ACC112 (cell line): ENCODE results near the gene DLGAP5.
A peak's percentile ranks its signal among the peaks of the same experiment; 100 is the strongest.

Source experiments
- H2AFZ ChIP-seq: fragments of 200-600 bp; sonication (generic); one replicate; pipeline ENCODE4 v1.6.0; 2017; ENCODE audit warnings: antibody characterized with exemption, low read length; ENCODE audit not compliant: unreplicated experiment
- H3K27ac ChIP-seq: fragments of 200-600 bp; sonication (generic); 2 replicates; pipeline ENCODE4 v1.5.1; 2014; ENCODE audit warnings: low read depth, mild to moderate bottlenecking, antibody characterized with exemption, low read length, moderate library complexity
- H3K27me3 ChIP-seq: fragments of 200-600 bp; sonication (generic); 2 replicates; pipeline ENCODE4 v1.6.1; 2014; ENCODE audit warnings: mild to moderate bottlenecking, antibody characterized with exemption, low read length, moderate library complexity, mixed read lengths; ENCODE audit not compliant: insufficient read depth
- H3K36me3 ChIP-seq: fragments of 200-600 bp; sonication (generic); 2 replicates; pipeline ENCODE4 v1.6.1; 2016; ENCODE audit warnings: mild to moderate bottlenecking, antibody characterized with exemption, low read length, moderate library complexity, mixed read lengths; ENCODE audit not compliant: insufficient read depth
- H3K4me1 ChIP-seq: fragments of 200-600 bp; sonication (generic); one replicate; pipeline ENCODE4 v1.6.1; 2016; ENCODE audit warnings: low read length, mixed read lengths; ENCODE audit not compliant: insufficient read depth, unreplicated experiment, control insufficient read depth
- H3K4me3 ChIP-seq: fragments of 200-600 bp; sonication (generic); 2 replicates; pipeline ENCODE4 v1.5.1; 2014; ENCODE audit warnings: mild to moderate bottlenecking, low read depth, low read length
- H3K79me2 ChIP-seq: fragments of 200-600 bp; sonication (generic); one replicate; pipeline ENCODE4 v1.6.0; 2016; ENCODE audit warnings: low read length; ENCODE audit not compliant: control insufficient read depth, unreplicated experiment, insufficient read depth

The DLGAP5 gene

DNA sequence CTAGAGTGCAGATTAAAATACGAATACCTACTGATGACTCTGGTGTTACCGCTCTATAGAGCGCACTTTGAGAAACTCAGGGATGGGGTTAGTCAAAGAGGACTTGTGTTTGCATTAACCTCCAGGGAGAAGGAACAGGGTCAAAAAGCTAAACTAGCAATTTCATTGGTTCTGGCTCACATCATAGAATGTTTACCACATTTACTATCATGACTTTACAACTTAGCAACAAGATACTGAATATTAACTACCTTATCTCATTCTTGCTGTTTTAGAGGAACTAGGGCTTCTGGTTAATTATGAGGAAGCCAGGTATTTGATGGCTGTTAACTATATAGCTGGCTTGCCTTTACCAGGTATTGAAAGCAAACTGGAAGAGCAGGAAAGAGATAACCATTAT, 49.6 kb downstream of the DLGAP5 start:
- H2AFZ ChIP-seq, result no peak overlapping the region
- H3K4me3 ChIP-seq, result no peak overlapping the region
- peaks cover 24% of the 10 kb centered on the region for H3K79me2 ChIP-seq
- peaks cover 12% of the 10 kb centered on the region for H3K4me1 ChIP-seq
- H3K27me3 ChIP-seq, result no peaks in the 10 kb centered on the region
- H3K27ac ChIP-seq, result no peak overlapping the region
- H3K36me3 ChIP-seq, result peaks cover 69% of the 10 kb centered on the region

DNA sequence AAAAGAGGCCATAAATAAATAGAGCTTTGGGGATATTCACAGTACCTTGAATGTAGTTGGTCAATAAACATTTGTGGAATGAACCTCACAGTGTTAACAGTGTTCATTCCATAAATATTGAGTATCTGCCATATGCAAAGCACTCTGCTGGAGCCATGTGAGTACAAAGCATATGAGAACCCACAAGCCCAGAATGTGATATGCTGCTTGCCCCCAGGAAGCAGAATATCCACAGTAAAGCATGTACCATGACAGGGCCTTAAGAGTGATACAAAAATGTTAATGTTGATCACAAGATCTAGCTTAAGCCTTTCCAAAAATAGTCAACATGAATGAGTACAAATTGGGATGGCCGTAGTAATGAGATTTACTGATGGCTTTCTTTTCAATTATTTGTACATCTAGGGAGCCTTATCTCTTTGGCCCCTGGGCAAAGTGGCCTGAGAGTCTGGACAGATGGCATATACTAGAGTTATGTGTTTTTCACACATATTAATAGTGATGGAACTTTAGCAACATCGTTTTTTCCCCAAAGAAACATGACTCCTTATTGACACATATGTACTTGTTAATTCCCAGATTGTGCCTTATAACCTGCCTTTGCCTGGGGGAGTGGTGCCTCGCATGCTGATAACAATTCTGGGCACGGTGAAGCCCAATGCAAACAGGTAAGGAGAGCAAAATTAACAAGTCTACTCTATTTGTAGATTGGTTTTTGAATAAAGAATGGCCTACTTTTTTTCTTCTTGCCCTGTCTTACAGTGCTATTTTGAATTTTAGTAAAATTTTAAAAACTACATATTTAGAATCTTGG, 51.5 kb downstream of the DLGAP5 start:
- peaks cover 42% of the 10 kb centered on the region for H3K79me2 ChIP-seq
- H3K4me3 ChIP-seq, result no peak overlapping the region
- H3K27me3 ChIP-seq, result no peaks in the 10 kb centered on the region
- H3K36me3 ChIP-seq, result peaks cover 57% of the 10 kb centered on the region
- no peak overlapping the region for H2AFZ ChIP-seq
- peaks cover 25% of the 10 kb centered on the region for H3K4me1 ChIP-seq
- no peak overlapping the region for H3K27ac ChIP-seq

DNA sequence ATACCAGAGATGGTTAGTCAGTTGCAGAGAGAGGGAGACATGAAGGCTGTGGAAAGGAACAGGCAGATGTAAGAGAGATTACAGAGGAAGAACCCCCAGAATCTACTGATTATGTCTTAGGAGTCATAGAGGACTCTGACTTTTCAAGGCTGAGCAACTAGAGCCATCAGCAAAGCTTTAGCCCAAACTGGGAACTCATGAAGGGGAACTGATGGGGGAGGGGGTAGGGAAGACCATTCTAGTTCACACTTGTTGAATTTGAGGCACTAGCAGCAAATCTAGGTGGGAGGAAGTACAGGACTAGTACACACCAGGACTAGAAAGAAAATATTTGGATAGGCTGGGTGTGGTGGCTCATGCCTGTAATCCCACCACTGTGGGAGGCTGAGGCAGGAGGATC, 52.2 kb downstream of the DLGAP5 start:
- peaks cover 25% of the 10 kb centered on the region for H3K4me1 ChIP-seq
- H3K4me3 ChIP-seq, result no peak overlapping the region
- no peak overlapping the region for H3K27ac ChIP-seq
- H3K79me2 ChIP-seq, result peaks cover 49% of the 10 kb centered on the region
- H2AFZ ChIP-seq, result no peak overlapping the region
- H3K27me3 ChIP-seq, result no peaks in the 10 kb centered on the region
- peaks cover 56% of the 10 kb centered on the region for H3K36me3 ChIP-seq

DNA sequence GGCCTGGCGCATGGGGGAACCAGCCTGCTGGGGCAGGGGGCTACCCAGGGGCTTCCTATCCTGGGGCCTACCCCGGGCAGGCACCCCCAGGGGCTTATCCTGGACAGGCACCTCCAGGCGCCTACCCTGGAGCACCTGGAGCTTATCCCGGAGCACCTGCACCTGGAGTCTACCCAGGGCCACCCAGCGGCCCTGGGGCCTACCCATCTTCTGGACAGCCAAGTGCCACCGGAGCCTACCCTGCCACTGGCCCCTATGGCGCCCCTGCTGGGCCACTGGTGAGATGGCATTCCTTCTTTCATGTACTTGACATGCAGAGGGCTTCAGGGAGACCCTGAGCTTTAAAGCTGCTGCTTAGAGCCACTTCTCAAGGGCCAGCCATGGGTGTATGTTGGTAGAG, 53.3 kb downstream of the DLGAP5 start:
- Histone ChIP-seq H3K79me2 (peaks cover 60% of the 10 kb centered on the region), H2AFZ (no peak overlapping the region), H3K27me3 (no peaks in the 10 kb centered on the region), H3K4me3 (peak overlapping the region; percentile 17), H3K36me3 (peaks cover 53% of the 10 kb centered on the region), H3K27ac (peak overlapping the region; percentile 78), H3K4me1 (peaks cover 34% of the 10 kb centered on the region)

DNA sequence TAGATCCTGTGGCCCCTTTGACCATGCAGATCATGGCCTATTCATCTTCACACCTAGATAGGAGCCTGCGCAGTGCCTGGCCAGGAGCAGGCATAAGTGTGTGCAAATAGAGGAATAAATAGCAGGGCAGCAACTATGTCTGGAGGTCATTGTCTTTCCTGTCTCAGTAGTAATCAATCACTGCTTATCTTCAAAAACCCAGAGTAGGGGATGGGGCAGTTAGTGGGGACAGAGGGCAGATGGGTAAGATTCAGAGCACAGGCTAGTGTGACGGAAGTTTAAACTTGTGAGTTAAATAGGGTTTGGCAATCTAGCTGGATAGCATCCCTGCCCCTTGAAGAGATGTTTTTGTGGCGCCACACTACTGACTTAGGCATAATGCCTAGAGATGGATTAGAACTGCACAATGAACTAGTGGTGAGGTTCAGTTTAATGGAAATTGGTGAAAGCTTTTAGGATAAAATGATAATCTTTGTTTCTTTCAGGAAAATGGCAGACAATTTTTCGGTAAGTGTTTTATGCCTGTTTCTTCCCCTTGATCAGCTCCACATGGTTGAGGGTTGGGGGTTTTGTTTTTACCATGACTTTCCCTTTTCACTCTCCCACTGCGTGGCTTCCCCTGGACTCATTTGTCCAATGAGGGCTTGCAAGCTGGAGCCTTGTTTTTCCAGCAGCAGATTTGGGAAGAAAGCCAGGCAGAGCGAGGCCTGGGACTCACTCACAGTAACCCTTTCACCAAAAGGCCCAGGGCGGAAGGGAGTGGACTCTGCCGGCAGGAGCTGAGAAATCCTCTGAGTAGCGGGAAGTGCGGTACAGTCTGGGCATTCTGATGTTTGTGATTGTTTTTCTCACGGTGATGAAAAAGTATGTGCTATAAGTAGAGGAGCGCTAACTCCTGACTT, 54.2 kb downstream of the DLGAP5 start:
- Histone ChIP-seq H2AFZ (no peak overlapping the region), H3K4me3 (peak overlapping the region; percentile 17), H3K27me3 (no peaks in the 10 kb centered on the region), H3K27ac (peak overlapping the region; percentile 78), H3K79me2 (peaks cover 69% of the 10 kb centered on the region), H3K36me3 (peaks cover 46% of the 10 kb centered on the region), H3K4me1 (peaks cover 44% of the 10 kb centered on the region)

DNA sequence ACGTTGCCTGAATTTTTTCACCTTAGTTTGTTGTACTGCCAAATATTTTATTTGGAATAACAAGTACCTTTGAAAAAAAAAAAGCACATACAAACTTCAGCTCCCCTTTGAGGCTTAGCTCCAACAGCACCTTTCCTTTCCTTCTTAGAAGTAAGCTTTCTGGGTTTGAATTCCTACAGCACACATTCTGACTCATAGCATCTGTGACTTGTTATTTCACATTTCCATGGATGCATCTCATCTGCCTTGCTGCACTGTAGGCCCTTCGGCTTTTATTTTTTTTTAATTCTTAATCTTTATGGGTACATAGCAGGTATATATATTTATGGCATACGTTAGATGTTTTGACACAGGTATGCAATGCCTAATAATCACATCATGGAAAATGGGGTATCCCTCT, 55.1 kb downstream of the DLGAP5 start:
- peaks cover 38% of the 10 kb centered on the region for H3K36me3 ChIP-seq
- H3K79me2 ChIP-seq, result peaks cover 78% of the 10 kb centered on the region
- H3K27ac ChIP-seq, result peak overlapping the region; percentile 78
- no peak overlapping the region for H2AFZ ChIP-seq
- H3K4me1 ChIP-seq, result peaks cover 53% of the 10 kb centered on the region
- H3K27me3 ChIP-seq, result no peaks in the 10 kb centered on the region
- no peak overlapping the region for H3K4me3 ChIP-seq

- no peaks in the 10 kb centered on the region for H3K27me3 ChIP-seq
- H3K27ac ChIP-seq, result peak overlapping the region; percentile 54
- H3K4me1 ChIP-seq, result peaks cover 64% of the 10 kb centered on the region
- peaks cover 90% of the 10 kb centered on the region for H3K79me2 ChIP-seq
- H3K36me3 ChIP-seq, result peaks cover 10% of the 10 kb centered on the region
- 0 out of 2 replicates have a peak overlapping the region, but pooled peaks have one; percentile 2 for H3K4me3 ChIP-seq
- H2AFZ ChIP-seq, result no peak overlapping the region
These were observed 58.0 kb downstream of the DLGAP5 start for GRCh38 chr14:55133416-55133815.

DNA sequence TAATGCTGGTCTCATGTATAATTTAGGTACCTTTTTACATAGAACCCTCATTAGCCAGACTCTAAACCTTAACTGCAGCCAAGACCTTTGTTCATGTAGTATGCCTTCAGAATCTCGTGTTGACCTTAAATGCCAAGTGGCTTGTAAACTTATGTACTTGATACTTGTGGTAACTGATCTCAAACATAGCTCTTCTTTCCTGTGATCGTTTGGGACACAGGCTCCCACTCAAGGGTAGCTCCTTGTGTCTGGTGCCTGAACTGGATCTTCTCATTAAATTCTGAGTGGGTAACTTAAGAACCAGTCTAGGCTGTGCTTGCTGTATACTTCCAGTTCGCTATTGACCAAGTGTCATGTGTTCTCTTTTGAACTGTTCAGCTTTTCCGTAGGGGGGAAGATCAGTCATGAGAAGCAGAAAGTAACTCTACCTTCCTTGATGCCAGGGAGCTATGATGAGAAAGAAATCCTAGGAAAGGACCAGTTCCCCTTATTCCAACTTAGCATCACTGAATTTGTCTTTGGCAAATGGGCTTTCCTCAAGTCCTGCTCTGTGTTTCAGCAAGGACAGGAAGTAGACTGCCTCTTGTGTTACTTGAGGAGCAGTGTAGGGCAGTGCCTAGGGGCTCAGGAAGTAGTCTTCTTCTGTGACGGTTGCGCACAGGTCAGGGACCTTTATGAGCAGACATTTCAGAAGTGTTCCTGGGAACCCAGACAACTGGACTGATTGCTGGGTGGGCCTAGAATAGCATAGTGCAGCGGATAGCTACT, 59.8 kb downstream of the DLGAP5 start:
- H3K36me3 ChIP-seq, result peaks cover 7% of the 10 kb centered on the region
- no peak overlapping the region for H2AFZ ChIP-seq
- H3K4me1 ChIP-seq, result peaks cover 66% of the 10 kb centered on the region
- H3K79me2 ChIP-seq, result peaks cover 72% of the 10 kb centered on the region
- H3K27me3 ChIP-seq, result no peaks in the 10 kb centered on the region
- peak overlapping the region; percentile 74 for H3K27ac ChIP-seq
- peak overlapping the region; percentile 90 for H3K4me3 ChIP-seq

DNA sequence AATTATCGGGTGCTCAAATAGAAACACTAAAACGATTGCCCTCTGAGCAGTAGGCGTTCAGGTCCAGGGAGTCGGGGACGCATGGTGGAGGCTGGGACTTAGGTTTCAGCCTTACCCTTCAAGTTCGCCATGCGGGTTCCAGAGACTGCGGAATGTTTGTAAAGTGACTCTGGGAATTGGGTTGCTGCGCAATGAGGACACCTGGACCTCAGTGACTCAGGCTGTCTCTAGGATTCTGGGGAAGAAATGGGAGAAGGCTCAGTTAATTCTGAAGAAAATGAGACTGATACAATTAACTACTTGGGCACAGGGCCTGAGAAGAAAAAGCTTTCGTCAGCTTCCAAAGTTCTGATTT, 61.2 kb downstream of the DLGAP5 start:
- no peak overlapping the region for H2AFZ ChIP-seq
- H3K36me3 ChIP-seq, result peaks cover 7% of the 10 kb centered on the region
- peaks cover 62% of the 10 kb centered on the region for H3K4me1 ChIP-seq
- H3K27ac ChIP-seq, result peak overlapping the region; percentile 74
- H3K79me2 ChIP-seq, result peaks cover 59% of the 10 kb centered on the region
- no peaks in the 10 kb centered on the region for H3K27me3 ChIP-seq
- peak overlapping the region; percentile 90 for H3K4me3 ChIP-seq

DNA sequence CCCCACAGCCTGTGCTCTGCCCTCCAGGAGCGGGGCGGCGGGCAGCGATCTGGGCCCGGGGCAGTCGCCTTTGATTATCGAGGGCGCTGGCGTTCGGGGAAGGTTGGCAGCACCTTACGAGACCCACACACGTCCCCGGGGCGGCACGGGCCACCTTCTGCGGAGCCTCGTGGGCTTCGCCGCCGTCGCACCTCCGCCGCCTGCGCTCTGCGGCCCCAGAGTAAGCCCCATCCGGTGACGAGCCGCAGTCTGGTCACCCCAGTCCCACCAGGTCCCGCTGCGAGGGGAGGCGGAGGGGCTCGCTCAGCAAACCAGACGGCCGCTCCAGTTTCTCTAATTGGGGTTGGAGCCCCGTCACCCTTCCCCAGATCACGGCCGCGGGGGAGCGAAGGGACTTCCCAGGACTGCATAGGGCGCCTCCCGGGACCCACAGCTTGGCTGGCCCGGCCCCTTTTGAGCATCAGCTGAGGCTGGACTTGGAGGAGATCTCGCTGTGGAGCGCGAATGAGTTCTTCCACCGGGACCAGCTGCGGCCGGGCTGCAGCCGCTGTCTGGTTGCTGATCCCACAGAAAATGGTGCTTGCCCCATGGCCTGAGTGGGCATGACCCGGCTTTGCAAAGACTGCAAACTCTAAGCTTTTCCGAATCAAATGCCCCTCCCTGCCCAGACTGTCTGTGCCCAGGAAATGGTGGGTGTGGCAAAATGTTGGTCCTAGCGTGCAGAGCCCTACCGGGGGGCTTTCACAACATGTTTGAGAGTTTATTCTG, 61.8 kb downstream of the DLGAP5 start:
- Histone ChIP-seq H3K4me1 (peaks cover 62% of the 10 kb centered on the region), H3K27ac (peak overlapping the region; percentile 74), H3K4me3 (peak overlapping the region; percentile 90), H3K36me3 (peaks cover 7% of the 10 kb centered on the region), H3K79me2 (peaks cover 53% of the 10 kb centered on the region), H2AFZ (no peak overlapping the region), H3K27me3 (no peaks in the 10 kb centered on the region)
